Central memory CD4-positive, alpha-beta T cell (primary cell): Measurements from ENCODE around the gene PAEP.
"Not testable (repeated sequence)": the region's sequence is repeated elsewhere in the genome, so short reads cannot be mapped to it uniquely, and the experiment has no call there.

Experiments
- DNase-seq: peaks from one replicate; pipeline ENCODE4 v3.0.0; 2022

Gene PAEP

DNA sequence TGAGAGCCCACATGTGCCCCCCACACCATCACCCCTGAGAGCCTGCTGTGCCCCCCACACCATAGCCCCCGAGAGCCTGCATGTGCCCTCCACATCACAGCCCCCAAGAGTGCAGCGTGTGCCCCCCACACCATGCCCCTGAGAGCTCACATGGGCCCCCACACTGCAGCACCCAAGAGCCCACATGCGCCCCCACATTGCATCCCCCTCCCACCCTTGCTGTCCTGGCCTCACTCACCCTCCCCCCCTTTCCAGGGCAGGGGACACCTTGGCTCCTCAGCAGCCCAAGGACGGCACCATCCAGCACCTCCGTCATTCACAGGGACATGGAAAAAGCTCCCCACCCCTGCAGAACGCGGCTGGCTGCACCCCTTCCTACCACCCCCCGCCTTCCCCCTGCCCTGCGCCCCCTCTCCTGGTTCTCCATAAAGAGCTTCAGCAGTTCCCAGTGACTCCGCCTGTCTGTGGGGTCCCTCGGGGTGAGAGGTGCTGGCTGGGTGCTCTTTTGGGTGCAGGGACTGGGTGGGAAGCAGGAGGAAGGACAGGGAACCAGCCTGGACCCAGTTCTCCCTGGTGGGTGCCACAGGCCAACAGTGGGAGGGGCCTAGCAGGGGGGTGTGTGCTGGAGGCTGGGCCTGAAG, 35.3 kb upstream of the PAEP start:
- no peak for DNase-seq

DNA sequence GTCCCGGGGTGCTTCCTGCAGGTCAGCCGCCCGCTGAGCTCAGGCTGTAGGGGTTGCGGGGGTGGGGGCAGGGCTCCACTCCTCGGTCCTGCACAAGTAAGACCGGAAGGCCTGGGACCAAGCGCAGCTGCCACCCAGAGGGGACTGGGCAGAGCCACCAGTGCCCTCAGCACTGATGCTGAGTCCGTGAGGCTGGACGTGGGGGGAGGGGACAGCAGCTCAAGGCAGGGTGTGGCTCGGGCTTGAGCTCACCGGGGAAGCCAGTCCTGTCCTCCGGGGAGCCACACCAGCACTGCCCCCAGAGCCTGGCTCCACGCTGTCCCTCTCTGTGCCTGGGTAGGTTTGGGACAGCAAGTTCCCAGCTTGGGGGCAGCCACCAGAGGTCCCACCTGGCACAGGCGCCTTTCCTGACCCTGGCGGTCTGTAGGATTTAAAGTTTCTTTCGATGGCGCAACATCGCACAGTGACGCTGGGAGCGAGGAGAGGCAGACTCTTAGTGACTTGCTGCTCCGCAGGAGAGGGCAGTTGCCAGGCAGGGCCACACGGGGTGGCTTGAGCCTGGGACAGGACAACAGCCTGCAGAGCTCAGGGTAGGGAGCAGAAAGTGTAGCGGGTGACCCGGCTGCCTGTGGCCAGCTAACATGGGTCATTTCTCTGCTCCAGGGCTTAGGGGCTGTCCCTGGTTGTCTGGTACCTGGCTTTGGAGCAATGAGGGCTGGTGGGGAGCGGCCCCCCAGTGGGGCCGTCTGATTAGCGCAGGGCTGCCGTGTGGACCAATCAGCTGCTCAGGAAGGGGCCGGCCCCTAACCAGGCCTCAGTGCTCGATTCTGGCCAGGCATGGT, 34.6 kb upstream of the PAEP start:
- no peak for DNase-seq

DNA sequence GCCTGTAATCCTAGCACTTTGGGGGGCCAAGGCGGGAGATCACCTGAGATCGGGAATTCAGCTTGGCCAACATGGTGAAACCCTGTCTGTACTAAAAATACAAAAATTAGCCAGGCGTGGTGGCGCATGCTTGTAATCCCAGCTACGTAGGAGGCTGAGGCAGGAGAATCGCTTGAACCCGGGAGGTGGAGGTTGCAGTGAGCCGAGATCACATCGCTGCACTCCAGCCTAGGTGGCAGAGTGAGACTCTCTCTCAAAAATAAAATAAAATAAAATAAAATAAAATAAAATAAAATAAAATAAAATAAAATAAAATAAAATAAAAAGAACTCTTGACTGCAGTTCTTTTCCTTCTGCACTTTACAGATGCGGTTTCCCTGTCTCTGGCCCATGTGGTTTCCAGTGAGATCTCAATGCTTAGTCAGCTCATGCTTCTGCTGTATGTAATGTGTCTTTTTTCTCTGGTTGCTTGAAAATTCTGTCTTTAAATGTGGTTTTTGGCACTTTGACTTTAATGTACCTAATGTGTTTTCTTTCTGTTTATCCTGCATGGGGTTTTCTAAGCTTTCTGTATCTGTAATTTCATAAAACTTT, 32.6 kb upstream of the PAEP start:
- DNase-seq: not testable (repeated sequence)

DNA sequence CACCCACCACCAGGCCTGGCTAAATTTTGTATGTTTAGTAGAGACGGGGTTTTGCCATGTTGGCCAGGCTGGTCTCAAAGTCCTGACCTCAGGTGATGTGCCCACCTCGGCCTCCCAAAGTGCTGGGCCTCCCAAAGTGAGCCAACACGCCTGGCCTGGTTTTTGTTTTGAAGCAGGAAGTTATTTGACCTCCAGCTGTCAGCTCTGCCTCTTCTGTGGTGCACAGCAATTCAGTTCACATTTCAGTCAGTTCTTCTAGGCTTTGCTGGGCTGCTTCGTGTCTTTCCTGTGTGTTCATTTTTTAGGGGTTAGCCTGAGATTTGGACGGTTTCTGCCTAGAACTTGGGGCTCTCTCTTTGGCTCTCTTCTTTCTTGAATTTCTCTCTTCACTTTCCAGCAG, 31.4 kb upstream of the PAEP start:
- DNase-seq: no peak

DNA sequence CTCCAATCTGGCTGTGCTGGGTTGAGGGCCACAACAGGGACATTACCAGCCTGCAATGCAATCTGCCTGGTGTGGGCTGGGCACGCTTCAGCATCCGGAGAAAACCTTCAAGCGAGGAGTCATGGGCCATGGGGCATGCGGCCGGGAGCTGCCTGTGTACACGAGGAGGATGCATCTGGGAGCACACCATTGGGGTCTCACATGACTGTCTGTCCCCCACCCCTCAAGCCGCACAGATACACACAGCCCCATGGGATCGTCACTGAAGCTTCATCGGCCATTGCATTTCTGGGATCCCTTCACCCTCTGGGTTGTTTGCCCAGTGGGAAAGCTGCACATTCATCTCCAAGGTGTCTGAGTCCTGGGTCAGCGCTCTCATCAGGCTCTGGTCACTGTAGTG, 30.5 kb upstream of the PAEP start:
- DNase-seq: no peak

DNA sequence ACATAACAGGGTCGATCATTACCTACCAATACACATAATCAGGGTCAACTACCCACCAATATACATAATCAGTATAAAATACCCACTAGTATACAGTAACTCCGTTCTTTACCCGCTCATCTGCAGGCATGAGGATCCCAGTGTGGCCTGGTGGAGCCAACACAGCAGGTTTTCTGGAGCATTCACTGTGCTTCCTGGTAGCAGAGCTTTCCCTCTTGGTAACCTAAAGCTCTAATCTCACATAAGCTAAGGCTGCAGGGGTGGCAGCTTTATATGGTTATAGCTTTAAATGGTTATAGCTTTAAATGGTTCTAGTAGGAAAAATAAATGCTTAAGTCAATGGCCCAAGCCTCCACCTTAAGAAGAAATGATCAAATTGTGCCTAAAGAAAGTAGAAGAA, 28.4 kb upstream of the PAEP start:
- DNase-seq: no peak

DNA sequence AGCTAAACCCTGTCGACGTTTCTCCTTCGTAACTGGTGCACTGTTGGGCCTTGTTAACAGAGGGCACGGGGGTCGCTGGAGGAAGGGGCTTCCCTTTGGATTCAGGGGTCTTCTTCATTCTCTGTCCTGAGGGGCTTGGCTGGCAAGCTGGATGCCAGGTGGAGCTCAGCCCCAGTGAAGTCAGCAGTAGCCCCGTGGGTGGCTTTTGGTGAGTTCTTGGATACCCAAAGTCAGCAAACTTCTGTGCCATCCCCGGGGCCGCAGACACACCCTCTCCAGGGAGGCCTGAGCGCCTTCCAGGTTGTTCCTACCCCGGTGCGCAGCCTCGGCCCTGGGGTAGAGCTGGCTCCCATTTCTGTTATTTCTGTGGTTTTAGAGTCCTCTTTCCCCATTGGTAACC, 27.9 kb upstream of the PAEP start:
- DNase-seq: no peak

DNA sequence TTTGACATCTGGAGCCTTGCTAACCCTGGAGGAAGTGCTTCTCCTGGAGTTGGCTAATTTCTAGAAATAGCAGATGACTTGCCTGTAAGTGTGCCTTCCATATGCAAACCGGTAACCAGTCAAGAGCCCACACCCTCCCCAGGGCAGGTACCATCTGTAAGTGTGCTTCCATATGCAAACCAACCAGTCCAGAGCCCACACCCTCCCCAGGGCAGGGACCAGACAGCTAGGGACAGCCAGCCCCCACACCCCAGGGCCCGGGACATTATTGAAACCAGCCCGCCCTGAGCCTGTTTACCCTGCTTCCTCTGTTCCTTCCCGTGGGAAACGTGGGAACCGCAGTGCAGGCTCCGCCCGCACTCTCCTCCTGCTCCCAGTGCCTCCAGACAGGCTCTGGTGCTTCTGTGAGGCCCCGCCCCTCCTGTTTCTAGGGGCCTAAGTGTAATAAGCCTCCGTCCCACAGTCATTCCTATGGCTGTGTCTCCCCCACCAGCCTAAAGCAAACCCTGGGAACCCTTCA, 27.3 kb upstream of the PAEP start:
- not testable (repeated sequence) for DNase-seq

DNA sequence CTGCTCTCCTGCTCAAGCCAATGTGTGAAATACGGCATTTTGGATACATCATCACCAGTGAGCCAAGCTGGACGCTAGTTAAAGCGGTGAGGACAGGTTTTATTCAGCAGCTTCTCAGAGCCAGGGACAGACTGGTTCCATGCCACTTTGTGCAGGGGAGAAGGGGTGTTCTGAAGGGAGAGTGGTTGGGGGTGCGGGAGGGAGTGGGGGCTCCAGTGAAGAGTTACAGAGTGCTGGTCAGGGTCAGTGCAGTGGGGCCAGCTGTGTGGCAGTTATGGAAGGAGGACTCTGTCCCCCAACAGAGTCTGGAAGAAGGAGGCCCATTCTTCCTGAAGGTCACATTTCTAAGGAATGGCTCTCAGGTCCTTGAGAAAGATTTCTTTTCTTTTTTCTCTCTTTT, 26.7 kb upstream of the PAEP start:
- DNase-seq: not testable (repeated sequence)

DNA sequence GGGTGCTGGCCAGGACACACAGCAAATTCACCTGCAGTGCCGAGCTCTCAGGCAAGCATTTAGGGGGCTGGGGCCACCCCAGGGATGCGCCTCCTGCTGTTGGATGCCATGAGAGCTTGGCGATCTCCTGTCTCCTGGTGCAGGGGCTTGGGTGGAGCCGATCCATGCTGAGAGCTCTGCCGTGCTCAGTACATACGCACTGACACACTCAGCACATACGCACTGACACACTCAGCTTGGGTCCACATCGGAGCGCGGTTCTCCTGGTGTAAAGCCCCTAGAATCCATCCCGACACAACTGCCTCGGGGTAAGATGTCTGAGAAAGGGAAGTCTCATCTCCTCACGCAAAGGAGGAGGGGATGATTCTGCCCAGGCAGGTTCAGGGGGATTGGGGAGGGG, 25.9 kb upstream of the PAEP start:
- not testable (repeated sequence) for DNase-seq

DNA sequence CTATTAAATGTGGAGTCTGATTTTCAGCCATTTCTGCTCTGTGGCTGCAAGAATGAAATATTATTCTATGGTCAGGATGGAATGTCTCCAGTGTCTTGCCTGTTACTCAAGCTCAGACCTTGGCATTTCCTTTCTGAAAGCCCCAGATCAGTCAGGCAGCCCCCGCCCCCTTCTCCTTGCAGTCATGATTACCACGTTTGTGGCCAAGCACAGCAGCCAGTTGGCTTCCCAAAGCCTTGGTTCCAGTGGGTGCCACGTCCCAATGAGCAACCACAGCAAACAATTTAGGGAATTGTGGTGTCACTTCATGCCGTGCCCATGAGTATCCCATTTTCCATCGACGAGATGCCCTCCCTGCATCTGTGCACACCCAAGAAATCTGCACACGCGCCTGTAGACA, 25.3 kb upstream of the PAEP start:
- DNase-seq: no peak

DNA sequence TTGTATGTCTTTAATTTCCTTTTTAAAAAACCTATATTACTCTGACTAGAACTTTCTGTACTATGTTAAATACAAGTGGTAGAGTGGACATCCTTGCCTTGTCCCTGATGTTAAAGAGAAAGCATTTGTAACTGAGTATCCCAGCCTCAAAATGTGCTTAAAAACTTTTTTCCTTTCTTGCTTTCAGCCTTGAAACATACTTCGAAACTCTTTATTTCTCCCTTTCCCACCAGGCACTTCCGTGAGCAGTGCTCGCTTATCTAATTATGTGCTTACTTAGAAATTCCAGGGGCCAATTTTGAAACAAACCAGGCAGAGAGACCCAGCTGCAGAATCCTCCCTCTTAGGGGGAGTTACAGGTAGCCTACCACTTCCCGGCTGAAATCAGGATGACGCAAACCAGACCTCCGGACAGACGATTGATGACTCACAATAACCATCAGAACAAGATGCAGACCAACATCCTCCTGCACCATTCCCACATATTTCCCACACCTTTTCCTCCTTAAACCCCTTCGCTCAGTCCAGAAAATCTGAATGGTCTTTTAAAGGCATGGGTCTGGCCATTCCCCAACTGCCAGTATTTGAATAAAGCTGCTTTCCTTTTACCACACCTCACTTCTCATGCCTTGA, 18.2 kb upstream of the PAEP start:
- DNase-seq: not testable (repeated sequence)

DNA sequence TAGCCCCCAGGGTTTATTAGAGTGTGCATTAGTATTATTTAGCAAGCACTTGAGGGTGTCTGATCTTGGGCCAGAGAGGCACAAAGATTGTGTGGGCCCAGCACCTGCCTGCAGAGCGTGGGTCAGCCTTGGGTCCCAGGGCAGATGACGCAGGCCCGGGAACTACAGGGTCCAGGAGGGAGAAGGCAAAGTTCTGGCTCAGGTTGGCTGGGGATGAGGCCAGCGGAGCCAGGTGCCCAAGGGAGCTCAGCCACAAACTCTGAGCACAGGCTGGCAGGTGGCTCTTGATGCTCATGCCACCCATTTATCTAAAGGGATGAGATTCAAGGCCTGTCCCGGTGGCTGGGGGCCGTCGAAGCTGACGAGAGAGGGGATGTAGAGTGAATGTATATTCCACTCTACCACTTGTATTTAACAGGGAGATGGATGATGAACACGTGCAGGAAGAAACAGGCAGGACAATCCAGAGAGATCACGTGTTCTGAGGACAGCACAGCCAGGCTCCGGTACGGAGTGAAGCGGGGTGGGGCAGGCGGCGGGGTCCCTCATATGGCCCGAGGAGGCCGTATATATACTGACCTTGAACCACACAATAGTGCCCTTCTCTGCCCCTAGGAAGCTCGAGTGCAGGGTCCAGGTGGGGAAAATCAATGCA, 16.4 kb upstream of the PAEP start:
- no peak for DNase-seq

DNA sequence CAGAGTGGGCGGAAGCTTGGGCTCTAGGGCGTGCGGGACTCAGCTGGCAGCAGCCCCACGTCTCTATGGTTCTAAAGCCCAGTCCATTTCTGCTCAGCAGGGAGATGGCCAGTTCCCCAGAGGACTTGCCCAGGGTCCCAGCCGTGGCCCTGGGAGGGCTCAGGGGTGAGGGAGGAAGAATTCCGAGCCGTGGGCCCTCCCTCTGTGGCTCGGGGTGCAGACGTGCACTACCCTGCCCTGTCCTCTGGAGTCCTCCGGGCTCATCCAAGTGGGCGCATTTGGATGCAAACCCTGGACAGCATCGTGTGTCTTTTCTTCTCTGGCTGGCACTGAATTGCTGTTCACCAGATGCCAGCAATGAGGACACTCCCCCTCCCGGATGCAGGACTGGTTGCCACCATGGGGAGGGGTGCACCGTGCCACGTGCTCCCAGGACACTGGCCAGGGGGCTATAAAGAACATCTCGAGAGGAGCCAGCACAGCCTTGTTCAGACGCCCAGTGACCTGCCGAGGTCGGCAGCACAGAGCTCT, 15.8 kb upstream of the PAEP start, which contains the start of gene OBP2A:
OBP2A (plus strand) TSS at position 481 of the 531 bp plus-strand sequence. CDS start 55 bp downstream, outside the sequence.
- DNase-seq: not testable (repeated sequence)

DNA sequence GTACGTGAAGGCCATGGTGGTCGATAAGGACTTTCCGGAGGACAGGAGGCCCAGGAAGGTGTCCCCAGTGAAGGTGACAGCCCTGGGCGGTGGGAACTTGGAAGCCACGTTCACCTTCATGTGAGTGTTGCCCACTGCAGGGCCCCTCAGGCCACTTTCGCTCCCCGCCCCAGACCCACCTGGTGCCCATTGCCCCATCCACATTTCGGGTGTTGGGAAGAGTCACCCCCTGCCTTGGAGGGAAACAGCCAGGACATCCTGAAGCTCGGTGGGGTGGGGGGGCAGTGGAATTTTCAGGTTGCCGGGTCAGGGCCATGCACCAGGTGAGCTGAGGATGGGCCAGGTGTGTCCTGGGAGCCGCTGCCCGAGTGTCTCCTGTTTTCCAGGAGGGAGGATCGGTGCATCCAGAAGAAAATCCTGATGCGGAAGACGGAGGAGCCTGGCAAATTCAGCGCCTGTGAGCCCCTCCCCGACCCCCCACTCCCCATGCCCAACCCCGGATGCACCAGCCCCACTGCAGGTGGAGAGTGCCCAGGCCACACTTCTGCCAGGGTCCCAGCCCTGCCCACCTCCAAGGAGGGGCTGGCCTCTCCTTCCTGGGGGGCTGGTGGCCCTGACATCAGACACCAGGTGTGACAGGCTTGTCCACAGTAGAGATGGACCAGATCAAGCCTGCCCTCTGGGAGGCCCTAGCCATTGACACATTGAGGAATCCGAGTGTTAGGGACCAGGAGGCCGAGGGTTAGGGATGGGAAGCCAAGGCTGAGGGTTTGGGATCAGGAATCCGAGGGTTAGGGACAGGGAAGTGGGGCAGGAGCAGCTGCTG, 14.6 kb upstream of the PAEP start:
- DNase-seq: not testable (repeated sequence)

DNA sequence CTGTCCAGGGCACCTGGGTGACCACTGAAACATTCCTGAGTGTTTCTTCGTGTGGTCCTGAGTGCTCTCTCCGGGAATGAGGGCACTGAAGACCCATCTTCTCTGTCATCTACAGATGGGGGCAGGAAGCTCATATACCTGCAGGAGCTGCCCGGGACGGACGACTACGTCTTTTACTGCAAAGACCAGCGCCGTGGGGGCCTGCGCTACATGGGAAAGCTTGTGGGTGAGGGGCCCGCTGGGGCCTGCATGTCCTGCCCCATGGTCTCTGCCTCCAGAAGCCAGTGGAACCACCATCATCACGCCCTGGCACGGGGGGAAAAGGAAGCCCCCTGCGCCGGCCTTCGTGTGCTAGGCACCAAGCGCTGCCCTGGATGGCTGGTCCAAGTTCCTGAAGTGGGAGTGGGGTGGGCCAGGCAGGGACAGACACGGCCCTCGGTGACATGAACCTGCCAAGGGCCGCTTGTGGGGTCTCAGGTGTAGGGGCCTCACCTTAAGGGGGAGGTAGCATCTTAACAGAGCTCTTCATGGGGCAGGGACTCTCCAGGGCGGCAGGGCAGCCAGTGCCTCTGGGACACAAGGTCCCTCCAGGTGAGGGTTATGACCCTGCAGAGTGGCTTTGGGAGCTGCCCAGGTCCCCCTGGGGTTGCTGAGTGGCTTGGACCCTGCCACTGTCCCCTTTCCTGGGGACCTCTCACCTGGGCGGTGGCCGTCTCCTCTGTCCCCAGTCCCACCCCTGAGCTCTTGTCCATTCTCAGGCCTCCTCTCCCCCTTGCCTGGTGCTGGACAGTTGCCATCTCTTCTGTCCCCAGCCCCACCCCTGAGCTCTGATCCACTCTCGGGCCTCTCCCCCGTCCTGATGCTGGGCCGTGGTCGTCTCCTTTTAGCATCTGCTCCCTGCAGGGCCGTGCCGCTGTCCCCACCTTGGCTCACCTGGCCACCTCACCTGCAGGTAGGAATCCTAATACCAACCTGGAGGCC, 13.5 kb upstream of the PAEP start:
- no peak for DNase-seq

DNA sequence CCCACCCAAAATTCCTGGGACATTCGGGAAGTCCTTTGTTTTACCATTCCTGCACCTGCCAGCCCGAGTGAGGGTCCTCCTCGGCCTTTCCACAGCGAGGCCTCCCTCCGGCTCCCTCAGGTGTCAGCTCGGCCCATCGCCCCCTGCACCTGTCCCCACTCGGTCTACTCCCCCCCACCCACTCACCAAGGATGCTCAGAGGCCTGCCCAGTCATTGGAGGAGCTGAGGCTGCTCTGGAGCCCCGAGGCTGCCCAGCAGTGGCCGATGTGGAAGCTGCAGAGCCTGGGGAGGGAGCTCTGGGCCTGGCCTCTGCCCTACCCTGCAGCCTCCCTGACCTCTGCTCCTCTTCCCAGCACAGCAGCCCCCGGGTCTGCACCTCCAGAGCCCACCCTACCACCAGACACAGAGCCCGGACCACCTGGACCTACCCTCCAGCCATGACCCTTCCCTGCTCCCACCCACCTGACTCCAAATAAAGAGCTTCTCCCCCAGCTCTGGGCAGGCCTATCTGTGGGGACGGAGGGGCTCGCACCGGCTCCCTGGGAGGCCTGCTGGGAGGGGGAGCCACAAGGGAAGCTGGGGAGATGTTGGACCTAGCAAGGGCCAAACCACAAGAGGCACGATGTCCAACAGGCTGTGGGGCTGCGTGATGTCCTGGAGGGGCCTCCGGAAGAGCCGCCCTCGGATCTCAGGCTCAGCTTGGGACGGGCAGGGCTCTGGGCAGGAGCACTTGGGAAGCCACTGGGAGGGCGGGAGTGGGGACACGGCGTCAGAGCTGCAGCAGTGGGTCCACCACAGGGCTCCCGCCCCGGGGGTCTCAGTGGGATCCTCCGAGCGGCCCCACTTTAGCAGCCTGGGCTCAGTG, 11.8 kb upstream of the PAEP start:
- DNase-seq: not testable (repeated sequence)

DNA sequence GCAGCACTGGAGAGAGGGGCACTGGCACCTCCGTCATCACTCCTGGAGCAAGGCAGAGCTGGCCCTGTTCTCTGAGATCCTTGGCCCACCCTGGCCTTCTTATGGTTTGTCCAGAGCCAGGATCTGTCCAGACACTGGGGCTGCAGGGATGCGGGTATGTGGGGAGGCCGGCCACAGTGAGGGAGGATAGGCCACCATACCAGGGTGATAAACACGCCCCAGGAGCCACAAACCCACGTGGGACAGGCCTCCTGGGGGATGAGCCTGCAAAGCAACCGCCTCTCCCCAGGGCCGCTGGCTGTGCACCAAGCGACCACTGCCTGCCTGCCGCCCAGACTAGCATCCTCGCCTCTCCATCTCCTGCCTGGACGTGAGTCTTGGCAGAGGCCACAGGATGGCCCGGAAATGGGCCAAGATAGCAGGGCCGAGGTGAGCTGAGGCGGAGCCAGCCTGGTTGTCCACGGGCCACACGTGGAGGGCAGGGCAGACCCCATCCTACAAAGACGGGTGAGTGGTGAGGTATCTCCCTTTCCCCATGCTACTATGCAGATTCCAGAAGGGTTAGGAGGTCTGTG, 11.1 kb upstream of the PAEP start:
- no peak for DNase-seq

DNA sequence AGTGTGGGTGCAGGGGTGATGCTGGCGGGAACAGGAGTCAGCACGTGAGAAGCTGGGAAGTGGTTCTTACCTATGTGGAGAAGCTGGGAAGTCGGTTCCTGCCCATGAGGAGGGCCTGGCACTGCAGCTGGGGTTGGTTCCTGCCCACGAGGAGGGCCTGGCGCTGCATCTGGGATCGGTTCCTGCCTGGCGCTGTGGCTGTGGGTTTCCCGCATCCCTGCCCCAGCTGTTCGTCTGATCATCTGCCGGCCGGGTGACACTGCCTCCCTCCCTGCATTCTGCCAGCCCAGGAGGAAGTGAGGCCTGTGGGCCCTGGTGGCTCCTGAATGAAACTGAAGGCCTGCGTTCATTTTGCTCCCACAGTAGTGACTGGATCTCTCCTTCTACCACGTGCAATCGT, 10.5 kb upstream of the PAEP start:
- DNase-seq: no peak
